BLaER1 (cell line): Measurements from ENCODE around the gene FIZ1.
A peak's percentile ranks its signal among the peaks of the same experiment; 100 is the strongest.

Experiments used
- H3K27ac ChIP-seq: shearing (Covaris generic); formaldehyde crosslinking; 2 replicates; pipeline ENCODE4 v1.8.1; 2022
- H3K27me3 ChIP-seq: shearing (Covaris generic); formaldehyde crosslinking; 2 replicates; pipeline ENCODE4 v1.8.1; 2022
- H3K36me3 ChIP-seq: shearing (Covaris generic); formaldehyde crosslinking; 2 replicates; pipeline ENCODE4 v1.8.1; 2022
- H3K4me1 ChIP-seq: shearing (Covaris generic); formaldehyde crosslinking; 2 replicates; pipeline ENCODE4 v1.8.1; 2022
- H3K4me2 ChIP-seq: shearing (Covaris generic); formaldehyde crosslinking; 2 replicates; pipeline ENCODE4 v1.8.1; 2022
- H3K4me3 ChIP-seq: shearing (Covaris generic); formaldehyde crosslinking; 2 replicates; pipeline ENCODE4 v1.8.1; 2022
- H3K9ac ChIP-seq: shearing (Covaris generic); formaldehyde crosslinking; 2 replicates; pipeline ENCODE4 v1.8.1; 2022
- H3K9me3 ChIP-seq: shearing (Covaris generic); formaldehyde crosslinking; 2 replicates; pipeline ENCODE4 v1.8.1; 2022
- H4K20me1 ChIP-seq: shearing (Covaris generic); formaldehyde crosslinking; 2 replicates; pipeline ENCODE4 v1.8.1; 2022
- Cebpa-rat ChIP-seq: shearing (Covaris generic); IDR thresholded peaks from 2 replicates; pipeline ENCODE4 v1.8.1; 2022

FIZ1 gene

GRCh38 chr19:55598034-55598433 lies 1.3 kb downstream of the FIZ1 start:
- Histone ChIP-seq H4K20me1 (no peaks in the 10 kb centered on the region), H3K4me2 (peak overlapping the region; percentile 58; the same call in 1 of the 2 replicates), H3K4me3 (no peak overlapping the region), H3K9me3 (peaks cover 14% of the 10 kb centered on the region; the same call in 1 of the 2 replicates), H3K9ac (no peak overlapping the region), H3K27me3 (no peaks in the 10 kb centered on the region), H3K27ac (no peak overlapping the region), H3K4me1 (peaks cover 21% of the 10 kb centered on the region), H3K36me3 (peaks cover 62% of the 10 kb centered on the region)
- TF ChIP-seq Cebpa-rat: no peak

GRCh38 chr19:55597501-55597921 lies 1.8 kb downstream of the FIZ1 start:
- Histone ChIP-seq H3K9ac (no peak overlapping the region), H3K27ac (no peak overlapping the region), H3K4me3 (no peak overlapping the region), H3K27me3 (no peaks in the 10 kb centered on the region), H3K9me3 (peaks cover 14% of the 10 kb centered on the region; the same call in 1 of the 2 replicates), H3K4me1 (peaks cover 21% of the 10 kb centered on the region), H4K20me1 (no peaks in the 10 kb centered on the region), H3K36me3 (peaks cover 62% of the 10 kb centered on the region), H3K4me2 (no peak overlapping the region)
- TF ChIP-seq Cebpa-rat: no peak

- no peaks in the 10 kb centered on the region for H4K20me1 ChIP-seq
- peaks cover 14% of the 10 kb centered on the region; the same call in 1 of the 2 replicates for H3K9me3 ChIP-seq
- H3K4me1 ChIP-seq: peaks cover 16% of the 10 kb centered on the region
- H3K27ac ChIP-seq: no peak overlapping the region
- H3K36me3 ChIP-seq: peaks cover 67% of the 10 kb centered on the region
- TF ChIP-seq Cebpa-rat: no peak
- H3K4me2 ChIP-seq: no peak overlapping the region
- H3K4me3 ChIP-seq: no peak overlapping the region
- H3K27me3 ChIP-seq: no peaks in the 10 kb centered on the region
- no peak overlapping the region for H3K9ac ChIP-seq
These were observed 3.0 kb downstream of the FIZ1 start for GRCh38 chr19:55596304-55596703.

- Histone ChIP-seq H4K20me1 (no peaks in the 10 kb centered on the region), H3K9ac (no peak overlapping the region), H3K36me3 (peaks cover 70% of the 10 kb centered on the region), H3K27ac (no peak overlapping the region), H3K9me3 (peaks cover 14% of the 10 kb centered on the region; the same call in 1 of the 2 replicates), H3K27me3 (no peaks in the 10 kb centered on the region), H3K4me3 (no peak overlapping the region), H3K4me2 (no peak overlapping the region), H3K4me1 (peaks cover 9% of the 10 kb centered on the region)
- TF ChIP-seq Cebpa-rat: no peak
These were observed 4.2 kb downstream of the FIZ1 start for GRCh38 chr19:55594996-55595545.

GRCh38 chr19:55593096-55593772 lies 6.1 kb downstream of the FIZ1 start:
- Histone ChIP-seq H3K4me3 (no peak overlapping the region), H3K9ac (no peak overlapping the region), H4K20me1 (no peaks in the 10 kb centered on the region), H3K36me3 (peaks cover 70% of the 10 kb centered on the region), H3K27me3 (no peaks in the 10 kb centered on the region), H3K4me2 (no peak overlapping the region), H3K27ac (no peak overlapping the region), H3K9me3 (peaks cover 14% of the 10 kb centered on the region; the same call in 1 of the 2 replicates), H3K4me1 (peaks cover 6% of the 10 kb centered on the region)
- TF ChIP-seq Cebpa-rat: no peak

- Histone ChIP-seq H3K9ac (no peak overlapping the region), H3K9me3 (peaks cover 14% of the 10 kb centered on the region; the same call in 1 of the 2 replicates), H4K20me1 (no peaks in the 10 kb centered on the region), H3K4me1 (peaks cover 9% of the 10 kb centered on the region), H3K4me2 (no peak overlapping the region), H3K27me3 (no peaks in the 10 kb centered on the region), H3K36me3 (peaks cover 63% of the 10 kb centered on the region), H3K4me3 (no peak overlapping the region), H3K27ac (no peak overlapping the region)
- TF ChIP-seq Cebpa-rat: no peak
These were observed 6.8 kb downstream of the FIZ1 start for GRCh38 chr19:55592391-55593090.

GRCh38 chr19:55591555-55591954 lies 7.8 kb downstream of the FIZ1 start:
- TF ChIP-seq Cebpa-rat: no peak
- no peak overlapping the region for H3K4me3 ChIP-seq
- H3K36me3 ChIP-seq: peaks cover 54% of the 10 kb centered on the region
- H3K4me1 ChIP-seq: peaks cover 18% of the 10 kb centered on the region
- H3K27me3 ChIP-seq: no peaks in the 10 kb centered on the region
- no peak overlapping the region for H3K4me2 ChIP-seq
- no peak overlapping the region for H3K9ac ChIP-seq
- no peak overlapping the region for H3K27ac ChIP-seq
- H3K9me3 ChIP-seq: peaks cover 14% of the 10 kb centered on the region; the same call in 1 of the 2 replicates
- H4K20me1 ChIP-seq: no peaks in the 10 kb centered on the region

GRCh38 chr19:55590617-55591016 lies 8.7 kb downstream of the FIZ1 start:
- TF ChIP-seq Cebpa-rat: no peak
- Histone ChIP-seq H3K4me1 (peaks cover 26% of the 10 kb centered on the region), H3K9me3 (peaks cover 7% of the 10 kb centered on the region; the same call in 1 of the 2 replicates), H3K36me3 (peaks cover 44% of the 10 kb centered on the region), H3K4me3 (no peak overlapping the region), H3K4me2 (no peak overlapping the region), H3K27ac (no peak overlapping the region), H3K27me3 (no peaks in the 10 kb centered on the region), H3K9ac (no peak overlapping the region), H4K20me1 (no peaks in the 10 kb centered on the region)

GRCh38 chr19:55590109-55590508 lies 9.2 kb downstream of the FIZ1 start:
- peaks cover 30% of the 10 kb centered on the region for H3K4me1 ChIP-seq
- H3K27ac ChIP-seq: no peak overlapping the region
- H3K9ac ChIP-seq: no peak overlapping the region
- H3K4me3 ChIP-seq: no peak overlapping the region
- H4K20me1 ChIP-seq: no peaks in the 10 kb centered on the region
- no peak for TF ChIP-seq Cebpa-rat
- H3K36me3 ChIP-seq: peaks cover 39% of the 10 kb centered on the region
- H3K9me3 ChIP-seq: peaks cover 2% of the 10 kb centered on the region; the same call in 1 of the 2 replicates
- no peaks in the 10 kb centered on the region for H3K27me3 ChIP-seq
- H3K4me2 ChIP-seq: no peak overlapping the region

- no peak overlapping the region for H3K27ac ChIP-seq
- peaks cover 28% of the 10 kb centered on the region for H3K36me3 ChIP-seq
- no peak overlapping the region for H3K4me2 ChIP-seq
- H3K4me1 ChIP-seq: peaks cover 38% of the 10 kb centered on the region
- TF ChIP-seq Cebpa-rat: no peak
- no peak overlapping the region for H3K9ac ChIP-seq
- H4K20me1 ChIP-seq: no peaks in the 10 kb centered on the region
- no peak overlapping the region for H3K4me3 ChIP-seq
- no peaks in the 10 kb centered on the region for H3K27me3 ChIP-seq
- no peaks in the 10 kb centered on the region for H3K9me3 ChIP-seq
These were observed 10.6 kb downstream of the FIZ1 start for GRCh38 chr19:55588738-55589137.
